Large intestine (tissue), 3 donors: ENCODE data around the gene CHML. TPM values are rescaled to one million over a fixed set of nuclear protein-coding genes. Genes with fewer than 3 reads are reported as not detected.

Experiments used
- DNase-seq, 2 donors: peaks; one replicate each; pipeline versions ENCODE4 v3.0.0 to v3.0.0-alpha.2; 2013
- H3K27ac ChIP-seq: one replicate; pipeline ENCODE4 v1.5.1; 2013; ENCODE audit warnings: low read length
- H3K27me3 ChIP-seq: 2 replicates; pipeline ENCODE4 v1.6.1; 2013; ENCODE audit warnings: low read length; ENCODE audit not compliant: control insufficient read depth, insufficient read depth
- H3K36me3 ChIP-seq: 2 replicates; pipeline ENCODE4 v1.6.1; 2013; ENCODE audit warnings: low read length; ENCODE audit not compliant: control insufficient read depth, insufficient read depth
- H3K4me1 ChIP-seq: one replicate; pipeline ENCODE4 v1.6.1; 2013; ENCODE audit warnings: low read length; ENCODE audit not compliant: control insufficient read depth, insufficient read depth
- H3K4me3 ChIP-seq: one replicate; pipeline ENCODE4 v1.5.1; 2013; ENCODE audit warnings: low read length
- H3K9me3 ChIP-seq: one replicate; pipeline ENCODE4 v1.6.1; 2013; ENCODE audit warnings: mild to moderate bottlenecking, low read depth, low read length, moderate library complexity; ENCODE audit not compliant: control insufficient read depth
- WGBS: methylation state at CpG from one replicate; pipeline ENCODE4 v1.1.5; 2013; ENCODE audit warnings: low lambda C conversion rate; ENCODE audit not compliant: insufficient coverage; 5-methylcytosine and 5-hydroxymethylcytosine counted together
- polyA plus RNA-seq: library from polyadenylated mRNA; unstranded; fragments of 120-200 nt; gene quantifications from one replicate; pipeline ENCODE4 v1.2.1, GENCODE V29; 2013

The CHML gene
- polyA plus RNA-seq, 1 donor: 14.9 TPM

DNA sequence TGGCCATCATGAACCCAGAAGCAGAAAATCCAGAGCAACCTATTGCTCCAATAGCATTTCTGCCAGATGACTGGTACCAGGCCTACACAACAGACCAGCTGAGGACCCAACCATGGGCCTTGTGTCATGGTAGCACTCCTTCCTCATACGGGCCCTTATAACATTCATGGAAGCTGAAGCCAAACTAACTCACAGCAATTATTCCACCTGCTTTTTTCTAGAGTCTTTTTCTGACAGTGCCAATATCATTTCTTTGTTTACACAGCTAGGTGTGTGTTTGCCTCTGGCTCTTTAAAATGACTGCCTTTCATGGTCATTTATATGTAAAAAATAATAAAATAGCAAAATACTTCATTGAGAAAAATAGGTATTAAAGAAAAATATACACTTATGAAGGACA lies 8.0 kb upstream of the CHML start:
- 88% methylated on average over 1 of the region's 1 CpG for WGBS
- Histone ChIP-seq H3K4me3 (no peak overlapping the region), H3K9me3 (no peaks in the 10 kb centered on the region), H3K27ac (no peak overlapping the region), H3K27me3 (peaks cover 2% of the 10 kb centered on the region), H3K36me3 (no peaks in the 10 kb centered on the region), H3K4me1 (no peaks in the 10 kb centered on the region)
- no peak for DNase-seq

DNA sequence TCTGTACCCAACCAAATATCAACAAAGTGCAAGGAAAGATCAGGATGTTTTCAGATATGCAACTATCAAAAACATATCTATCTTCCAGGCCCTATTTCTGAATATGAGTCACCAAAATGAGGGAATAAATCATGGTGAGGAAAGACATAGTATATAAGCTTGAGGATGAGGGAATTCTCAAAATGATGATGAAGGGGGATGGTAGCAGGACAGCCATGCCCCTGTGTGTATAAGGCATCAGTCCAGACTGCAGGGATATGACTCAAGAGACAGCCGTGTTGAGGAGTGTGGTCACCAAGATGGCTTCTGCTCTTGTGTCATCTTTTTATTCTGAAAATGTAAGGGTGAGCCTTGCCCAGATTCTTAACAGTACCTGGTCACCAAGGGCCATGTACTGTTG lies 7.5 kb upstream of the CHML start:
- no peak for DNase-seq
- H3K27me3 ChIP-seq: no peaks in the 10 kb centered on the region
- WGBS: no CpG with 5 or more reads among the region's 1 CpG

DNA sequence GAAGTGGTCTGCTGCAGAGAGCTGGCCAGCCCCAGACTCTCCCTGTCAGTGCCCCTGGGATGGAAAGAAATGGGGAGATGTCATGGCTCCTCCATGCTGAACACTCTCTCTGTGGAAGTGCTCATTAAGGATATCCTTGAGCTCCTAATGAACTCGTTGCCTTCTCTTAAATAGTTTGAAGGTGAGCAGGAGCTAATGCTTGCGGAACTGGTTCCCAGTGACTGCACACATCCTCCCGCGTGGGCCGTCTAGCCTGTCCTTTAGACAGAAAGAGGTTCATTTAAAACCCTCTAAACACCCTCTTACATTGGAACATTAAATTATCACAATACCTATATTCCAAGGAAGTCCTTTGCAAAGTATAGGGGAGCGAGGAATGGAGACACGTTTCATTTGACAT lies 6.0 kb upstream of the CHML start:
- DNase-seq: no peak
- Histone ChIP-seq H3K36me3 (no peaks in the 10 kb centered on the region), H3K4me3 (no peak overlapping the region), H3K27ac (no peak overlapping the region), H3K9me3 (no peaks in the 10 kb centered on the region), H3K4me1 (peaks cover 12% of the 10 kb centered on the region), H3K27me3 (no peaks in the 10 kb centered on the region)
- WGBS: no CpG with 5 or more reads among the region's 7 CpGs

More for the DNA sequence above, 7.5 kb upstream of the CHML start:
- H3K4me1 ChIP-seq: no peaks in the 10 kb centered on the region
- no peak overlapping the region for H3K4me3 ChIP-seq
- H3K36me3 ChIP-seq: no peaks in the 10 kb centered on the region
- no peak overlapping the region for H3K27ac ChIP-seq
- no peaks in the 10 kb centered on the region for H3K9me3 ChIP-seq

DNA sequence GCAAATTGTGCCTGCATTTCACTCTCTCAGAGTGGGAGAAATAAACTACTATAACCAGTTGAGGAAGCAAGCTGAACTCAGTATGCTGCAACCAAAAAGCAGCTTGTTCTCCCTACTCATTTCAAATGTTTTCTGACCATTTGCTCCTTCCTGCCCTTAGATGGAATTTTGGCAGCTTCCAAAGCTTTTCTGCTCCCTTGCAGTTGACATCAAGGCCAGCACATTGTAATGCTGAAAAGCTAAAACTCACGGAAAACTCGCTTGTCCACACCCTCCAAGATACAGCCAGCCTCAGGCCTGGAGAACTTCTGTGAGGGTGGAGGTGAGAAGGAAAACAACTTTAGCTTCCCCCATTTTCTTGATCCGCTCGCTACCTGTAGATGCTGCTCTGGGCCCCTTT lies 5.0 kb upstream of the CHML start:
- WGBS: no CpG with 5 or more reads among the region's 4 CpGs
- H3K9me3 ChIP-seq: no peaks in the 10 kb centered on the region
- H3K4me1 ChIP-seq: peaks cover 18% of the 10 kb centered on the region
- DNase-seq: no peak
- H3K27ac ChIP-seq: no peak overlapping the region
- H3K27me3 ChIP-seq: no peaks in the 10 kb centered on the region
- no peak overlapping the region for H3K4me3 ChIP-seq
- H3K36me3 ChIP-seq: no peaks in the 10 kb centered on the region

DNA sequence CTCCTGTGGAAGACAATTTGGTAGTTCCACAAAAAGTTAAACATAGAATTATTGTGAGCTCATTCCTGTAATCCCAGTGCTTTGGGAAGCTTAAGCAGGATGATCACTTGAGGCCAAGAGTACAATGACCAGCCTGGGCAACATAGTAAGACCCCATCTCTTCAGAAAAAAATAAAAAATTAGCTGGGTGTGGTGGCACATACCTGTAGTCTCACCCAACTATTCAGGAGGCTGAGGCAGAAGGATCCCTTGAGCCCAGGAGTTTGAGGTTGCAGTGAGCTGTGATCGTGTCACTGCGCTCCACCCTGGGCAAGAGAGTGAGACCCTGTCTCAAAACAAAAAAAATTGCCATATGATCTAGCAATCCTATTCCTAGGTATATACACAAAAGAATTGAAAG lies 4.1 kb upstream of the CHML start:
- no peaks in the 10 kb centered on the region for H3K9me3 ChIP-seq
- H3K4me1 ChIP-seq: peaks cover 18% of the 10 kb centered on the region
- H3K36me3 ChIP-seq: no peaks in the 10 kb centered on the region
- WGBS: no CpG with 5 or more reads among the region's 2 CpGs
- H3K27ac ChIP-seq: no peak overlapping the region
- no peak for DNase-seq
- H3K4me3 ChIP-seq: no peak overlapping the region
- H3K27me3 ChIP-seq: no peaks in the 10 kb centered on the region

DNA sequence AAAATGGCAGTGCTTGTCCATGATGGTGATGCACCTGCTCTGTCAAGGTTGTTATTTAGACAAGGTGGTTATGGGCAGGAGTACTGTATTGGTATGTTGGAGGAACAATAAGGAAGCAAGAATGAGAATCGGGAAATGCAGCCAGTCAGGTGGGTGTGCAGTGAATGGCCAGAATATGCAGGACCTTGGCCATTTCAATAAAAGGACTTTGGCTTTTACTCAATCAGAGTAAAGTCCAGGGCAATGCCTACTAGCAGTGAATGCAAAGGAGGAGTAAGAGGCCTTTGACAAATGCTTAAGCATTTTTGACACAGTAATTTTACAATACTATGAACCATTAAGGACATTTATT lies 2.4 kb upstream of the CHML start:
- no peak overlapping the region for H3K4me3 ChIP-seq
- H3K27me3 ChIP-seq: no peaks in the 10 kb centered on the region
- H3K27ac ChIP-seq: peak overlapping the region; percentile 91
- H3K4me1 ChIP-seq: peaks cover 18% of the 10 kb centered on the region
- no CpG with 5 or more reads among the region's 1 CpG for WGBS
- no peaks in the 10 kb centered on the region for H3K36me3 ChIP-seq
- H3K9me3 ChIP-seq: no peaks in the 10 kb centered on the region
- DNase-seq: peak; percentile 62 to 82

DNA sequence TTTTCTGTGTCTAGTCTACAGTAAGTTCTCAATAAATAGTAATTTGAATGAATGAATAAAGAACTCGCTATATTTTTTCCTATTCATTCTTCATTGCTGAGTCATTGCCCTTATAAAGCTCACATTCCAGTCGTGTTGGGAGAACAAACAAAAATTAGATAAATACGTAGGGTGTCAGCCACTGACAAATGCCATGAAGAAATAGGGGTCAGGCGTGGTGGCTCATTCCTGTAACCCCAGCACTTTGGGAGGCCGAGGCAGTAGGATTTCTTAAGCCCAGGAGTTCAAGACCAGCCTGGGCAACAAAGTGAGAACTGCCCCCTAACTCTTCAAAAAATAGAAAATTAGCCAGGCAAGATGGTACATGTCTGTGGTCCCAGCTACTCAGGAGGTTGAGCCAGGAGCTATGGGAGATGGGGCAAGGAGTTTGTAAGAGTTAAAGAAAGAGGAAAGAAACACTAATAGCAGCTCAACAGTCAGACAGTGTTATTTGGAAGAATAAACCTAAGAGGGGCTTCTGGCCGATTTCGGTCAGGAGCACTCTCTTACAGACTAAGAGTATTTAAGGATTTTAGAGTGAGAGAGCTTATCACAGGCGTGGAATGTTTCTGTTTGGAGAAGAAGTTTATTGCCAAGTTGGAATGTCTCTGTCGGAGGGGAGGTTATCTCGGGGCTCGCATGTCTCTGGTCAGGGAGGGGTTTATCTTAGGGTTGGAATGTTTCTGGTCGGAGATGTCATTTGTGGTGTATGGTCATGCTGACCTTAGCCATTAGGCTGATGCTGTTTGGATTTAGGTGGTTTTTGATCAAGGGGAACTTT lies 1.8 kb upstream of the CHML start:
- WGBS: 53% methylated on average over 3 of the region's 12 CpGs
- no peaks in the 10 kb centered on the region for H3K36me3 ChIP-seq
- H3K27ac ChIP-seq: peak overlapping the region; percentile 91

DNA sequence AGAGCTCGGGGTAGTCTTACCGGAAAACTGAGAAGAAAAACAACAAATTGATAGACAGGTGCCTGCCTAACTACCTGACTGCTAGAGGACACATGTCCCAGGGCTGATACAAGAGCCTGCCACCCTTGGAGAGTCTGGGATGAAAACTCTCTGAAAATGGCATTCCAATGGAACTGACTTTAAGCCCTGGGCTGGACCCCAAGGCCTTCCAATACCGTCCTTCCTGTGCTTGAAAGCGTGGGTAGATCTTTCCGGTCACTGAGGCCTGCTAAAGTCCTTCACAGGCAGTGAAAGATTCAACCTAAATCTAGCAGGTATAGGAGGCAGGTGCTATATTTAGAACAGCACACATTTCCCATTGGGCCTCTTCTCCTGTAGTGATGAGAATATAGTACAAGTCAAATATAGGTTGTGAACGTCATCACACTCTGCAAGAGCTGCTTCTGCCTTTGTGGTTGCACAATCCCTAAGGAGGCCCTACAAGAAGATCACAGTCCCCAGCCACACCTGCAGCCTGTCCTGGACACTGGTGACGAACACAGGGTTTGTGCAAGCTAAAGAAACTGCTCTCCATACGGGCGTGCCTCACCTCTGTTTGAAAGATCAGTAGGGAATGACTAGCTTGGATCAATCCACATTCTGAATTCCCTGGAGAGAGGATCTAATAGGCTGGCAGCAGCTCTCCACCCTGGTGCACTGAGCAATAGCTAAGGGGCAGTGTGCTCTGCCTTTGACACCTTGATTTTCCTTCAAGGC lies 876 bp upstream of the CHML start:
- no peaks in the 10 kb centered on the region for H3K9me3 ChIP-seq
- peak overlapping the region; percentile 54 for H3K4me3 ChIP-seq
- H3K4me1 ChIP-seq: peaks cover 18% of the 10 kb centered on the region
- WGBS: no CpG with 5 or more reads among the region's 9 CpGs
- peak overlapping the region; percentile 91 for H3K27ac ChIP-seq
- H3K27me3 ChIP-seq: no peaks in the 10 kb centered on the region
- peak; percentile 85 to 89 for DNase-seq
- no peaks in the 10 kb centered on the region for H3K36me3 ChIP-seq

More for the DNA sequence above, 1.8 kb upstream of the CHML start:
- no peak for DNase-seq
- no peak overlapping the region for H3K4me3 ChIP-seq
- H3K4me1 ChIP-seq: peaks cover 18% of the 10 kb centered on the region
- H3K9me3 ChIP-seq: no peaks in the 10 kb centered on the region
- no peaks in the 10 kb centered on the region for H3K27me3 ChIP-seq

DNA sequence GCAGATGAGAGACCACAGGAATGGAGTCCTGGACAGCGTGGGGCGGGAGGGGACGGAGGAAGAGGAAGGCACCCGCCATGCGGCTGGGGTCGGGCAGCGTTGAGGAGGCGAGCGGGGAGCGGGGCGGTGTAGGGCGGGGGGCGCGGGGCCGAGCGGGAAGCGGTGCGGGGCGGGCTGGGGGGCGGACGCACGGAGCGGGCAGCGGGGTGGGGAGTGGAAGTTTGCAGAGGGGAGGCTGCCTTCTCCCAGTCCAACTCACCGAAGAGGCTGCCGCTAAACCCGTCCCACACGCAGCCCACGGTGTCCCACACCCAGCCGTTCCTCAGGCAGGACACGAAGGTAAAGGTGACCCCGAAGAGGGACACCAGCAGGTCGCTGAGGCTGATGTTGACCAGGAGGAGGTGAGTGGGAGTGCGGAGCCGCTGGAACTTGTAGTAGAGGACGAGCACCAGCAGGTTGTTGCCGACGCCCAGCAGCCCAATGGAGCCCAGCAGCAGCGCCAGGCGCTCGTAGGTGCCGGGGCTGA lies 483 bp downstream of the CHML start:
- Histone ChIP-seq H3K9me3 (no peaks in the 10 kb centered on the region), H3K27ac (peak overlapping the region; percentile 74), H3K27me3 (no peaks in the 10 kb centered on the region), H3K36me3 (peaks cover 6% of the 10 kb centered on the region), H3K4me1 (peaks cover 18% of the 10 kb centered on the region), H3K4me3 (peak overlapping the region; percentile 95)
- no CpG with 5 or more reads among the region's 42 CpGs for WGBS
- peak in 1 of 2 donors; percentile 78 for DNase-seq

DNA sequence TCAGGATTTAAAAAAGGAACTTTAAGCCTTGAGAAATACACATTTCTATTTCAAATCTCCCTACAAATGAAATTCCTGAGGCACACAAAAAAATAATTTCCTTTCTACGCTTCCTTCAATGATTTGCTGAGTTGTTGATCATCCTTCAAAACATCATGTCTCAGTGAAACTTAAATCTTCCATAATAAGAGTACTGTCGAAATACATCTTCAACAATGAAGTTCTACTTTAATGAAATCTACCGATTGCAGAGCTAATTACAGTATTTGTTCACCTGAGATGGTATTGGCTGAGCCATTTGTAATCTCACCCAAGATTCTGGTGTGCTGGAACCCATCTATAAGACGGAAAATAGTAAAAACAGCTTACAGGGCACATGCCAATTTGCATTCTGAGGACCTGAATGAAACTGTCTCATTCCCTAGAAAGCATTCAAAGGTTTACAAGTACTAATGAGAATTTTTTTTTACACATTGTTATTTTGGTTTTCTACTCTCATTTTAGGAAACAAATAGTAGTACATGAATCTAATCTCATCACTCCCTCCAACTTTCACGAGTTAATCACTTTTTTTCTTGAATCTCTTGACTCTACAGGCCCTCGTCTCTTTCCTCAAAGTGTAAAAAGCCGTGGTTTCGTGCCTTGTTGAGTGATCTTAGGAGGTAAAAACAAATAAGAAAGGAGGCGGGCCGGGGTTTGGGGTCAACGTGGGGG lies 1.1 kb downstream of the CHML start:
- H3K27me3 ChIP-seq: no peaks in the 10 kb centered on the region
- no peaks in the 10 kb centered on the region for H3K9me3 ChIP-seq
- peaks cover 18% of the 10 kb centered on the region for H3K4me1 ChIP-seq
- peak in 1 of 2 donors; percentile 40 for DNase-seq
- H3K27ac ChIP-seq: peak overlapping the region; percentile 13
- peaks cover 9% of the 10 kb centered on the region for H3K36me3 ChIP-seq
- H3K4me3 ChIP-seq: peak overlapping the region; percentile 95
- WGBS: 20% methylated on average over 3 of the region's 11 CpGs
